HK-2 (cell line): ENCODE data around the gene PACRG.

Experiments used
- DNase-seq: peaks from one replicate; pipeline ENCODE4 v3.0.0-alpha.2; 2018; ENCODE audit not compliant: unreplicated experiment

Gene PACRG

DNA sequence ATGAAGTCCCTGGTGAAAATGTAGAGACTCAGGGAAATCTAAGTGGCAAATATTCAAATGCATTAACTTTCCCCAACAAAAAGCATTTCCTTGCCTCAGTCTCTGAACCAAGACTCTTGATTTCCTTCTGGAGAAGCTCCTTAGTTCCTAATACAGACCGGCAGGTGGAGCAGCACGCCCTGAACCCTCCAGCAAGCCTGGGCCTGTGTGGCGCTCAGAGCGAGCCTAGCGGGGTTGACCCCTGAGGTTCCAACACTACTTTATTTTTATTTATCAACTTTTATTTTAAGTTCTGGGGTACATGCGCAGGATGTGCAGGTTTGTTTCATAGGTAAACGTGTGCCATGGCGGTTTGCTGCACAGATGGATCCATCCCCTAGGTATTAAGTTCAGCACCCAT lies 50.8 kb downstream of the PACRG start:
- DNase-seq, result no peak

DNA sequence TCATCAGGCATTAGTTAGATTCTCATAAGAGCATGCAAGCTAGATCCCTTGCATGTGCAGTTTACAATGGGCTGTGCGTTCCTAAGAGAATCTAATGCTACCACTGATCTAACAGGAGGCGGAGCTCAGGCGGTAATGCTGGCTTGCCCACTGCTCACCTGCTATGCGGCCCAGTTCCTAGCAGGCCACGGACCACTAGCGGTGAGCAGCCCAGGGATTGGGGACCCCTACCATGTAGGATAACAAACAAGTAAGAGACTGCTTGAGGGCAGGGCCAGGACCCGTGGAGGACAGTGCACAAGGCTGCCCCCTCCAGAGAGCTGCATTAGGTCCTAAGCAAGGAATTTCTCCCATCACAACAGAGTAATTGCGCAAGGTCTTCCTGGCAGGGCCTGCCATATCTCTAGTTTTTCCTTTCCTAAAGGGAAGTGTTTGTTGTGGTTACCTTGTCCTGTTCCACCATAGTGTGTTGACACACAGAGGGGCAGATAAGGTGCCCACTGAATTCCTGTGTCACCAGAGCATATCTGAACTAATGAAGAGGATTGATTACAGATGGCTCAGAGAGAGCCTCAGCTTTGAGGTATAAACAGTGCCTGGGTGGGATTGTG lies 58.0 kb downstream of the PACRG start:
- DNase-seq, result no peak

DNA sequence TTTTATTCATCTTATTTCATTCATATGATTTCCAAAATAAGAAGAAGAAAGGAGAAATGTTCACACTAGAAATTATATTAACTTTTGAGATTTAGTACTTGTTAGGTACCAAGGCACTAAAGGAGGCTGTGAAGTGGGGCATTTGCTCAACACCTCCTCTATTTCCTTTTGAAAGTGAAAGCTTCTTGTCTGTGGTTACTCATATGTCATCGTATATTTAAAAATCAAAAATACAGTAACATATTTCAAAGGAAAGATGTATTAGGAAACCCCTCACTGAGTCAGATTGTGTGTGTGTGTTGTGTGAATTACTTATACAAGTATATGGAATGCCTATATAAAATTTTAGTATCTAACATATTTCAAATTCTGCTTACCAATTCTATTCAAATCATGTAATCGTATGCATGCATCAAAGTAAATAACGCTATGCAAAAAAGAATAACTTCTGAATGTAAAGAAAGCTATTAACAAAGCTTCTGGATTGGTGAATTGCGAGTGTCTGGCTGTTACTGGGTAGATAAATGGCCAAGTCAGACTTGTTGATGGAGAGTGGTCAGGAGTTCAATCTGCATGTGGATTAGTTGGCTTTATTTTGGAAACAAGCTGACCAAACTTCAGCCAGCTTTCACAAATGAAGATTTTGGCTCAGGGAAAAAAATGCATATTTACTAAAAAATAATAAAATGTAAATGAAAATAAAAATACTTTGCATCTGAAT lies 70.9 kb downstream of the PACRG start:
- DNase-seq, result no peak

DNA sequence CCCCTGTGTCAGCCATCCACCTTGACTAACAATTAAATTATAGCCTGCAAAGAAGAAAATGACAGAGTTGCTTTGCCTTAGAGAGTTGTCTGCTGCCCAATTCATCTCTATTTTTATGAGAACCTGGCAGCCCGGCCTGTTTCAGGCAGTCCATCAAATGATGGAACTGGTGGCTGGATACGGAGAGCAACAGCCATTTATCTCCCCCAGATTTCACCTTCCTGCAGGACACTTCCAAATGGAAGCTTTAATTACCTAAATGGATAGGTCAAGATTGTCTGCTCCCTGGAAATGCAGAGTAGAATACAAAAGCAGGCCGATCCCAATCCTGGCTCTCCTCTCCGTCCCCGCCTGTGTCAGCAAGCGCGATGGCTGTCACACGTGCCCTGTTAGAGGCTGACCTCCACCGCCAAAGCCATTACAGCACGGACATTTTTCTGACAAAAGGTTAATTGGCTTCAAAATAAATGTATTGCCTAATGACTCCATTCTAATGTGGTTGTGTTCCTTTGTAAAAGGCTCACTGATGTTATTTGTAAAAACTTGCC lies 86.7 kb downstream of the PACRG start:
- DNase-seq, result no peak

DNA sequence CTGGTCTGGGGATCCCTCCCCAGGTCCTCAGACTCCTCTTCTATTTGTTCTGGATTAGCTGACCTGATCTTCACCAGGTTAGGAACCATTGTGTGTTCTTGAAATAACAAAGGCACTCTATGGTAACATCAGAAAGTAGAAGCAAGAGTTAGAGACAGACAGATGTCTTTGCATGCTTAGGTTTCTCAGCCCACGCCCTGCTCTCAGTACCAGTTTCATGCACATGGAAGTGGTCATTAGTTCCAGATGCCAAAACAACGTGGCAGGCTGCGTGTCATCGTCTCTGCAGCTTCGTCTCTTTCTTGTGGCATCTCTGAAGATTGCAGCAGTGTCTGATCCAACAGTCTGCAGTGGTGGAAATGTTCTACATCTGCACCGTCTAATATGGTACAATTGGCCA lies 89.4 kb downstream of the PACRG start:
- DNase-seq, result no peak

DNA sequence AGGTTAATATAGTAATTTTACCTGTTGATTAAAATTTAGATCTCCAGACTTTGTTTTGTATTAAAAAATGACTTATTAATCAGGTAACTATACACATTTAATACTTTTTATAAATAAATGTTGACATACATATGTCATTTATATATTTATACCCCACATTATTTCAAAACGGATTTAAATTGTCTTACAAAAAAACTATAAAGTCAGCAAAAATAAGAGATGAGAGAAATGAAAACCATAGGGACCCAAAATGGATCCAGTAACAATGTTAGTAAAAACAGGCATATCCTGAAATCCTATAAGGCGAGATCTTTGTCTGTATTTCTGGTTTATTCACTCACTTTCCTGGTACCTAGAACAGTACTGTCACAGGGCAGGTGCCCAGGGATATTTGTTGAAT lies 91.5 kb downstream of the PACRG start:
- DNase-seq, result no peak

DNA sequence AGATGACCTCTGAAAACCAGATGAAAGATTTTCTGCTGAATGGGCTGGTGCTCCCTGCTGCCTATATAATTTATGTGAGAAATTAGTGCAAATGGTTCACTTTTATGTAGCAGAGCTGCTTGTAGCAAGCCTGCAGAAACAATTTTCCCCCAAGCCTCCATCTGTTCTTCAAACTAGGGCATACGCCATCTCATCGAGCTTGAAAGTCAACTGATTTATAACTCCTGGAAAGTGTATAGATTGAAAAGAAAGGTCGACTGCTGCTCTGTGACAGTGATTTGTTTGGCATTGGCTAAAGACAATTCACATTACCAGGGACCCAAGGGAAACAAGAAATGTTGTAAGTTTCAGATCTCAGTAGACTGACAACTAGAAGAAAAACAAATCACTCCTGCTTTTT lies 93.3 kb downstream of the PACRG start:
- DNase-seq, result no peak

DNA sequence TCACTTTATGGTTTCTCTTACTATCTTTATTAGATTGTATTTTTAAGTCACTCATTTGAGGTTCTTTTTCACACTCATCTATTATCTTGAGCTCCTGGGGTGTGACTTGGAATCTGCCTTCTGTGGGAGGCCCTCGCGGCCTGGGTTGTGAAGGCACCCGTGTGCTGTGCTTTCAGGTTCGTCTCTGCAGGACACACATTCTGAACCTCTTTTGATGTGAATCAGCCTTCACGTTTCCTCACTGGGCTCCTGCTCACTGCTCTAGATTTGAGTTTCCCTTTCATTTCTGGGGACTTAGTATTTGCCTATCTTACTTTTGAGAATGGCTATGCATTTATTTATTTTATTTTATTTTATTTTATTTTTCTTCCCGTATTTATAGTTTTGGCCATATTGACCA lies 97.8 kb downstream of the PACRG start:
- no peak for DNase-seq

DNA sequence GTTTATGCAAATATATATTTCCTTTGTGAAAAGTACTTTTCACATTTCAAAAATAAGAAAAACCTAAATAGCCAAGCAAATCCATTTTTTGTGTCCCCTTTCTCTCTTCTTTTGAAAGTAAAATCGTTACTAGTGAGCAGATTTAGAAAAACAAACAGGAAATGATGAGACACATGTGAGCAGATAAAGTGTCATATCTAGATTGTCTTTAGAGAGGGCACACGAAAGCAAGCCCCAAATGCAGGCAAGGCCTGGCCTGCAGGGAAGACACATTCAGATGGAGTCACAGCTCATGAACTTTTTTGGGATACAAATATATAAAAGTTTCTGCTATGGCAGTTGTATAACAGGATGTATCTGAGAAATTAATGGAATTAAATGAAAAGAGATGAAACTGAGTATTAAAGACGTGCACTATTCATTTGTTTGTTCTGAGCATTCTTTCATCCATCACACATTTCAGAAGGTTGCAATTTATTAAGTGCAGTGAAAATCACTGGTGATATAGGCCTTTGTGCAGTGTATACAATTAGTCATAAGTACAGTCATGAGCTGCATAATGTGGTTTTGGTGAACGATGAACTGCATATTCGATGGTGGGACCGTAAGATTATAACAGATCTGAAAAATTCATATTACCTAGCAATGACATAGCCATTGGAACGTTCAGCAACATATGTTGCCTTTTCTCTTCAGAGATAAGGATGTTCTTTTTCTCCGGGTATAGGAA lies 101.4 kb downstream of the PACRG start:
- DNase-seq, result no peak

DNA sequence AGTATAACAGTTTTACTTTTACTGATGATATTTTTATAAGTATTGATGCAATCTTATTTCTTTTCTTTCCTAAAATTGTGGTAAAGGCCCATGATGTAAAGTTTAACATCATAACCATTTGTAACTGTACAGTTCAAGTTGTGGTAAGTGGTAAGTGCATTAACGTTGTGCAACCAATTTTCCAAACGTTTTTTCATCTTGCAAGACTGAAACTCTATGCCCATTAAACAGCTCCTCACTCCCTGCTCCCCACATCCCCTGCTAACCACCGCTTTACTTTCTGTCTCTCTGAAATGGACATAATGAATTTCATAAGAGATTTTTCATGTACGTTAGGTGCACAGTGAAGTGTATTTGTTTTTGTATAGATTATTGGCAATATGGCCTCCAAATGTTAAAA lies 106.0 kb downstream of the PACRG start:
- no peak for DNase-seq

DNA sequence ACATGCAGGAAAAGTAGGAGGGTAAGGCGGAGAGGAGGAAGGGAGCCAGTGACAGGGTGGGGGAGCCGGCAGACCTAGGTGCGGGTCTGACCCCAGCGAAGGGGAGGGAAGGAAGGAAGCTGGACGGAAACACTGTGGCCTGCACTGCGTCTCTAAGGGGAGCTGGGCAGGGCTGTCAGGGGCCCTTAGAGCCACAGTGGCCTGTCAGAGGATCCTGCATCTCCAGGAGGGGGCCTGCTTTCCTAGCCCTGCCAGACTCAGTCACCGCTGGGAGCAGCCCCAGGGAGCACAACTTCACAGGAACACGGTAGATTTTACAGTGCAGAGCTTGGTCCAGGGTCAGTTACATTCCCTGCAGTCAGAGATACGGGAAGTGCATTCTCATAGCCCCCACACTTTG lies 118.2 kb downstream of the PACRG start:
- no peak for DNase-seq

DNA sequence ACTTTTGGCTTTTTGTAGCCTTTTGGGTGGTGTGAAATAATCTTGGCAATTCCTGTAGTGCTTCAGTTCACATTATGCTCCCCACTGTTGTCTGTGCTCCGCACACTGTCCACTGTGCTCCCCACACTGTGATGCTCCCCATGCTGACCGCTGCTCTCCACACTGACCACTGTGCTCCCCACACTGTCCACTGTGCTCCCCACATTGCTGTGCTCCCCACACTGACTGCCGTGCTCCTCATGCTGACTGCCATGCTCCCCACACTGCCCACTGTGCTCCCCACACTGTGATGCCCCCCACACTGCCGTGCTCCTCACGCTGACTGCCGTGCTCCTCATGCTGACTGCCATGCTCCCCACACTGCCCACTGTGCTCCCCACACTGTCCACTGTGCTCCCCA lies 118.9 kb downstream of the PACRG start:
- DNase-seq, result no peak

DNA sequence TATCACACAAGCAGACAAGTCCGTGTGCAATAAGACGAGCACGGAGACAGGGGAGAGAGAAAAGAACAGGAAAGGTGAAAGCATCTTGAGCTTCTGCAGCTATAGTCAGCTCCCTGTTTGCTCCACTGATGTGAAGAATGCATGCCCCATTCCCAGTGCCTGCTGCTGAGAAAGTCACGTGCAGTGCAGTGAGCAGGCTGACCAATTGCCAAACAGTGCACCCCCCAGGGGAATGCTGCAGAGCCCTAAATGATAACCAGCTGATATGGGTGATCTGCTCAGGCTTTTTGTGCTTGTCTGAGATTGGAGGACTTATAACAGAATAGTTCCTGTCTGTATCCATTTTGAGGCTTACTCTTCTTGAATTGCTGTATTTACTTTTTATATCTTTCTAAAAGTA lies 121.5 kb downstream of the PACRG start:
- no peak for DNase-seq

DNA sequence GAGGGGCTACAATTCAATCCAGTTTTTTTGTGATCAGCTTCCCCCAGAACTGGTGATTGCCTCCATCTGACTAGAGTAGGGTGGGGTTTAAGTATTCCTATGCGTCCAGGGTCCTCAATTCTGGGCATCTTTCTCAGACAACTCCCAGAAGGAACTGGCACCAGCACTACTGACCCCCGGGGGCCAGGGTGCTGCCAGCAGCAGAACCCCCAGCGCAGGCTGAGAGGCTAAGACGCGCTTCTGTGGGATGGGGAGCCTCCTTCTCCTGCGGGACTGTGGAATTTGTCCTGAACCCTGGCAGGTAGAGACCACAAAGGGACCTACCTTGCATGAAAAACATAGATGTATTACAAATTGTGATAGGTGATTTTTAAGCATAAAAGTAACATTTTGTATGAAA lies 124.4 kb downstream of the PACRG start:
- no peak for DNase-seq

DNA sequence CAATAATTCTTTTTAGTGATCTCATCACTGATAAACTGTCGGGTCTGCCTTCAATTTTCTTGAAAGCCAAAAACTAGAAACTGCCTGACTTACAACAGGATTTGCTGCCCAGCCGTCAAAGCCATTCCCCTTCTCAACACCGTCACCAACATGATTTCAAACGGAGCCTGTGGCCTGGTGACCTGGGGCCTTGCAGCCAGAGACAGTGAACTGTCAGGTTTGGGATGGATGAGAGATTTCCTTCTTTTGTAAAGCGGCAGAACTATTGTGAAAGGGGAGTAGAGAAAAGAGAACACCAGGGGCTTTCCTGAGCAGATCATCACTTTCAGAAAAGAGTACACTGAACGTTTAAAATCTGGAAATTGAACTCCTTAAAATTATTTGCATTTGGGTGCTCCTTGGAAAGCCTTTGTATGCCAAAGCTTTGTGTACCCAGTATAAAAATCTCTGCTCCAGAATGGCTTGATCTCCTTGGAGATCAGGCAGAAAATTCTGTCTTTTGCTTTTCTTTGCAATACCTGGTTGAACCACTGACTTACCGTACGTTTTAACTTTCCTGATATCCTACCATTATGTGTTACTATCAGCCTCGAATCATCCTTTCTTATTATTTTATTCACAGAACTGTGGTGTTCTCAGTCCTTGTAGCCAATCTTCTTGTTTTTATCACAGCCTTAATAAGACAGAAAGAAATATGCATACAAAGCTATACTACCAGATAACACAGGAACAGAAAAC lies 125.2 kb downstream of the PACRG start:
- no peak for DNase-seq

DNA sequence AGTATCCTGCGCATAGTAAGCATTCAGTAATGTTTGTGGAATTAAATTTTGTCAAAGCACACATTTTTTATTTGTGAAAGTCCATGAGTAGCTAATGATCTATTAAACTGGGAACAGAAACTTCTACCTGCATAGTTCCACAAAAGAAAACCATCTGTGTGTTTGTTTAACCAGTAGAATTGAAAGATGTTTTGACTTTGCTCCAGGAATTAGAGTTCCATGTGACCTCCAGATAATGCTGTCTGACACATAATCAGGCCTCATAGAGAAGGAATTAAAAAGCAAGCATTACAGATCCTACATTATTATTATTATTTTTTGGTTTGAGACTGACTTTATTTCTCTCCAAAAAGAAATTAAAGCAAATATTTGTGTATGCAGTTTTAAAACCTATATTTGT lies 126.5 kb downstream of the PACRG start:
- no peak for DNase-seq

DNA sequence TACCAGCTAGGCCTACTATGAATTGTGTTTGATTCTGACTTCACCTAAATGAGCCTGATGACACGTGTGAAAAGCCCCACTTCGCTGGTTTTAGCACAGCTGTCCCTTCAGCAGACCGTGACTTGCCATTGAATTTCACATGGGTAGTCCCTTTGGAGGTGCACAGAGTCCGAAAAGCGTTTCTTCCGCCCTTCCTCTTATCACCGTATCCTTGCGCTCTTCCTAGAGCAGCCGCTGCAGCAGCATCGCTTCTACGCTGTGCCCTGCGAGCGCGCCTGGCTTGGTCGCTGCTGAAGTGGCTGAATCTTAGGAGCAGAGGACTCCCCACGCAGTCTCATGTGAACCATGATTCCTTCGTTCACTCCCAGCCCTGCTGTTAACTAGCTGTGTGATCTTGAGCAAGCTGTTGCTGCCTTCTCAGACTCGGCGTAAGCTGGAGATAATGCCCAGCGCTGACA lies 127.0 kb downstream of the PACRG start:
- DNase-seq, result no peak

DNA sequence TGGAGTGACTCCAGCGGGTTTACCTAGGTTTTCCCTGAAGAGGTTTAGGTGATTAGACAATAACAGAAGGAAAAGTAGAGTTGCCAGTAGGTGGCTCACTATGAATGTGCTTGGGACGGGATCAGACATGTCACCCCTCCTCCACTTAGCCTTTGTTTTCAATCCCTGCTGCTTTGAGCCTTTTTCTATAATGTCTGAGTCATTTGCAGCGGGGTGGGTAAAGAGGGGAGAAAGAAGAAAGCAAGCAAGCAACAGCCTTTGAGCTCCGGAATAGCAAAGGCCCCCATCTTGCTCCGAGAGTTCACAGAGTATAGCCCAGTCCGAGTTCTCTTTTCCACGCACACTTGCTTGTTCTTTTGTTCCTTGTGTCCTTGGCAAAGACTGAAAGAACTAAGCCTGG lies 129.1 kb downstream of the PACRG start:
- peak; percentile 16 for DNase-seq

DNA sequence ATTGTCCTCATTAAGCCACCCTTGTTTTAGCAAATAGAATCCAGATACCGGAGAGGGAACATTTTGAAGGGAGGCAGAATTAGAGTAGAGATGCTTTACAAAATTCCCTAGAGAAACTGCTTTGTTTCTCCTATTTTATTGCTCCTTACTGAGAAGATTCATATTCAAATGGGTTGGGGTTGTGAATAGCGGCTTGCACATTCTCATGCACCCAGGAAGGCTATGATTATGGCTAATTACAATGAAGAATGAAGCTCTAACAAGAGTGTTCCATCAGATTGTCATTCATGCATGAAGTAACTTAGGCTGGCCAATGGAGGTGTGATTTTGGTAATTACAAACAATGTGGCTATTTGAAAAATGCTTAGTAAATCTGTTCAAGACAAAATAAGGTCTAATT lies 129.6 kb downstream of the PACRG start:
- DNase-seq, result no peak

DNA sequence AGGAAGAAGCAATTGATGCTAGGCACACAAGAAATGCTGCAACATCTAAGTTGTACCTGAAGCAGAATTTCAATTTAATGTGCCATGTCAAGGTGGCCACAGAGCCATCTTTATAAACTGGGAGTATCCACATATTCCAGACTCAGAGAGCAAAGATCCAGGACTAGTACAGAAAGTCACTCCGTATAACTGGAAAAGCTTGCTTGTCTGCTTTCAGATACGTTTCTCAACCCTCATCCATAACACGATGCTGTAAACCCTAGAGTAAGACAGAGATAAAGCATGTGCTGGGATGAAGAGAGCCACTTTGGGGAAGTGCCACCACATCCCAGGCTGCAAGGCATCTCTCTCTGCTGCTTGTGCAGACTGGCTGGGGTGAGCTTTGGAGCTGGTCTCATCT lies 134.7 kb downstream of the PACRG start:
- DNase-seq, result no peak

DNA sequence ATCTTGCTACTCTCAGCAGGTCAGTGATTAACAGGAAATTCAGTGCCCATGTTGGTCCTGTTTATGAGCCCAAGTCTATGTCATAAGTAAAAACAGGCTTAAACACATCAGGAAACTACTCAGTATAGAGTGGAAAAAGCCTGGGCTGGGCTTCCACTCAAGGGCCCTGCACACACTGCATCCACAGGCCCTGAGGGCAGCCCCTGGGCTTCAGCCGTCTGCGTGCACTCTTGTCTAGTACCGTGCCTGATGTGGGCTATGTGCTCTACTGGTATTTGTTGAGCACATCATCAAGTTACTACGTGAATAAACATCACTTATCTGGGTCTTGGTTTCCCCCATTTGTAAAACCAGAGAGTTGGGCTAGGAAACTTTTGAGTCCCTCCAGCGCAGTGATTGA lies 135.2 kb downstream of the PACRG start:
- no peak for DNase-seq

DNA sequence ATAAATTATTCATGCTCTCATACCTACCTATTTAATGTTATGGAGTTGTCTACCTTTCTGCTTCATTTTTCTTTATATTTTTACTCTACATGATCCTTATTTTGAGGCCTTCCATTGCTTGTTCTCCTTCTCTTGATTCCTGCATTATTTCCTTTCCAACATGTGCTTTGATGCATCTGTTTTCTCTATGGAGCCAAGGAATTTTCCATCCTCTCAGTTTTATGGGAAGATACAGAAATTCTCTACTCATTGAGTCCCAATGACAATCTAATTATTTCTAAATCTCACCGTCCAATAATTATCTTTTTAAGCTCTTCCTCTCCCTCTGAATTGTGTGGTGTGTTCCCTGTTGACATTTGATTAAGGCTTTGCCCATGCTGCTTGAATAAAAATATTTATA lies 136.0 kb downstream of the PACRG start:
- DNase-seq, result no peak
